ENCODE measurements around the gene ADSL. TPM values are rescaled to one million over a fixed set of nuclear protein-coding genes. Genes with fewer than 3 reads are reported as not detected.

ADSL gene
- total and polyA plus RNA-seq, 8 donors = 17.0 to 167 (median 36.6) TPM

DNA sequence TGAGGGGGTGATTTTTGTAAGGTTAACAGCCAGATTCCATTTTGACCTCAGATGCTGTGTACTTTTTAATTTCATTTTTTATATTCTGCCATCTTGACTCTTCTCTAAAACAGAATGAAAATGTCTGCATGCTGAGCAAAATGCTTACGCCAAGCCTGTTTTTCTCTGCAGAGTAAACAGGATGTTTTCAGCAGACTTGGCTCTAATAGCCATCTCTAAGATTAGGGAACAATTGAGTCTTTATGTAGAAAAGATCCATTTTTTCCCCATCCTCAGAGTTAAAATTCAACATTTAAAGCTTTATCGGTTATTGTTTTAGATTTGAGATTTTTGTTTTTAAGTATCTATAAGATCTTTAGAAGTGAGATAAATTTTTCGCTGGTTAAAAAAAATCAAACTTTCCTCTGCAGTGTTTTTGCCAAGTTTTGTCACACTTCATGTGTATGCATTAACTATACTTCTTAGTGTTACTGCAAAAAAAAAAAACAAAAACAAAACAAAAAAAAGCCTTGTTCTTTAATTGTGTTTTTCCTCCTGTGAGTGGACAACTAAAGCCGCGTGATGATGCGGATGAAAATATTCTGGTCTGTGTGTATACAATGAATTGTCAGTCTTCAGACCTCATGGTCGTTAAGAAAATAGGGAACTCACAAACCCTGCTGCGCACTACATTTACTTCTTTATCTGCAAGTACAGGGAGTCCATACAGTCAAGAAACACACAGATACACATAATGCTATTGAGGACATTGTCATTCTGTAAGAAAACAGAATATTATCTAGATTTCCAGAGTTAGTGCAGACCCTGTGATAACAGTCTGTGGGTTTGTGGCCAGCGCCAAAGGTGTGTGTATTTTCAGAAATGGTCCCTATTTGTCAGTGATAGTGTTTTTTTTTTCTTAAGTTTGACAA lies 17.5 kb upstream of the ADSL start:
- Histone ChIP-seq H3K9me3 (no peaks in the 10 kb centered on the region), H3K27ac (no peak overlapping the region), H3K36me3 (peaks cover 7 to 59% (median 43%) of the 10 kb centered on the region in 4 donors), H3K4me3 (no peak overlapping the region), H3K27me3 (no peaks in the 10 kb centered on the region), H3K4me1 (peaks cover 0 to 20% (median 6%) of the 10 kb centered on the region in 4 donors)
- 64 to 72% (median 68%) methylated on average over 9 of the region's 9 CpGs for WGBS, 5 donors
- no peak for TF ChIP-seq POLR2AphosphoS5 (IDR thresholded peaks at IDR 0.05)
- no peak for TF ChIP-seq POLR2A (IDR thresholded peaks at IDR 0.05)
- no peak for TF ChIP-seq EP300 (IDR thresholded peaks at IDR 0.05)
- TF ChIP-seq, protein P1, sequence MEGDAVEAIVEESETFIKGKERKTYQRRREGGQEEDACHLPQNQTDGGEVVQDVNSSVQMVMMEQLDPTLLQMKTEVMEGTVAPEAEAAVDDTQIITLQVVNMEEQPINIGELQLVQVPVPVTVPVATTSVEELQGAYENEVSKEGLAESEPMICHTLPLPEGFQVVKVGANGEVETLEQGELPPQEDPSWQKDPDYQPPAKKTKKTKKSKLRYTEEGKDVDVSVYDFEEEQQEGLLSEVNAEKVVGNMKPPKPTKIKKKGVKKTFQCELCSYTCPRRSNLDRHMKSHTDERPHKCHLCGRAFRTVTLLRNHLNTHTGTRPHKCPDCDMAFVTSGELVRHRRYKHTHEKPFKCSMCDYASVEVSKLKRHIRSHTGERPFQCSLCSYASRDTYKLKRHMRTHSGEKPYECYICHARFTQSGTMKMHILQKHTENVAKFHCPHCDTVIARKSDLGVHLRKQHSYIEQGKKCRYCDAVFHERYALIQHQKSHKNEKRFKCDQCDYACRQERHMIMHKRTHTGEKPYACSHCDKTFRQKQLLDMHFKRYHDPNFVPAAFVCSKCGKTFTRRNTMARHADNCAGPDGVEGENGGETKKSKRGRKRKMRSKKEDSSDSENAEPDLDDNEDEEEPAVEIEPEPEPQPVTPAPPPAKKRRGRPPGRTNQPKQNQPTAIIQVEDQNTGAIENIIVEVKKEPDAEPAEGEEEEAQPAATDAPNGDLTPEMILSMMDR (IDR thresholded peaks at IDR 0.05) = no peak
- intact Hi-C loops (cut with DNase I; ENCODE audit: low total_unique reads) = no loop called here
- DNase-seq = no peak

DNA sequence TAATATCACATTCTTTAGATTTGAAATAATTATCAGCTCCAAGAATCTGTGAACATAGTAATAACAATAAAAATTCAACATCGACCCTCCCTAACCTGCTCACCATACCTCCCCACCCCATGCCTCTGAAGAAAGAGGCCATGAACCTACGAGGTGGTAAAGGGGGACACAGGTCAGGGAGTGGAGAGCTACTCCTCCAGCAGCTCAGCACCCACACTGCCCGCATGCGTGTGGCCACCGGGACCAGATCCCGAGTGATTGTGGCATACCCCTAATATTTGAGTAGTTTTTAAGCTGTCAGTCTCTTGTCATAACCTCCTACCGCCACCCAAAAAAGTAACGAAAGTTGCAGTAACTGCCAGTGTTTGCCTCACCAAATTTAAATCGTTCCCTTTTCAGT lies 16.8 kb upstream of the ADSL start:
- H3K27ac ChIP-seq = no peak overlapping the region
- intact Hi-C loops (cut with DNase I; ENCODE audit: low total_unique reads) = no loop called here
- no peaks in the 10 kb centered on the region for H3K9me3 ChIP-seq
- WGBS, 5 donors = 71 to 86% (median 76%) methylated on average over 9 of the region's 9 CpGs
- TF ChIP-seq, protein P1 (IDR thresholded peaks at IDR 0.05) = no peak
- no peak for TF ChIP-seq EP300 (IDR thresholded peaks at IDR 0.05)
- no peak for TF ChIP-seq POLR2AphosphoS5 (IDR thresholded peaks at IDR 0.05)
- H3K4me1 ChIP-seq = peaks cover 0 to 15% (median 6%) of the 10 kb centered on the region in 4 donors
- no peak overlapping the region for H3K4me3 ChIP-seq
- no peaks in the 10 kb centered on the region for H3K27me3 ChIP-seq
- H3K36me3 ChIP-seq = peaks cover 7 to 59% (median 38%) of the 10 kb centered on the region in 4 donors
- DNase-seq = no peak

DNA sequence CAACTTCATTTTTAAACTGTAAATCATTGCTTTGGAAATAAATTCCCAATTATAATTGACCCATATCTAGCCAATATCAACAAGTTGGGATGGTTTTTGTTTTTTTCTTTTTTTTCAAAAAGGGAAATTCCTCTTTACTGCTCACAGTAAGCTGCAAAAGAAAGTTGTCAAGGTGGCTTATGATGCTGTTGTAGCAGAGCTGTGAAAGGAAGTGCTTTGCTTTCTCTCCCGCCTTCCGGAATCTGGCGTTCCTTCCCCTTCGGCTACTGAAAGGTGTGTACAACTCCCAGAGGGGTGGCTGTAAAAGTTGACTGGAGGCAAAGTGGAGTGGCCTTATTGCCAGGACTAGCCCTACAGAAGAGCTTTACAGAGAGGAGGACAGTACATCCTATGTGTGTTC lies 16.2 kb upstream of the ADSL start:
- no peaks in the 10 kb centered on the region for H3K9me3 ChIP-seq
- intact Hi-C loops (cut with DNase I; ENCODE audit: low total_unique reads) = no loop called here
- no peak overlapping the region for H3K4me3 ChIP-seq
- peaks cover 0 to 15% (median 6%) of the 10 kb centered on the region in 4 donors for H3K4me1 ChIP-seq
- H3K27me3 ChIP-seq = no peaks in the 10 kb centered on the region
- H3K27ac ChIP-seq = no peak overlapping the region
- TF ChIP-seq EP300 (IDR thresholded peaks at IDR 0.05) (no peak), POLR2A (IDR thresholded peaks at IDR 0.05) (no peak)
- TF ChIP-seq, protein P1 (IDR thresholded peaks at IDR 0.05) = no peak
- DNase-seq = no peak
- WGBS, 5 donors = 82 to 94% (median 87%) methylated on average over 4 of the region's 4 CpGs
- peaks cover 7 to 57% (median 32%) of the 10 kb centered on the region in 4 donors for H3K36me3 ChIP-seq

DNA sequence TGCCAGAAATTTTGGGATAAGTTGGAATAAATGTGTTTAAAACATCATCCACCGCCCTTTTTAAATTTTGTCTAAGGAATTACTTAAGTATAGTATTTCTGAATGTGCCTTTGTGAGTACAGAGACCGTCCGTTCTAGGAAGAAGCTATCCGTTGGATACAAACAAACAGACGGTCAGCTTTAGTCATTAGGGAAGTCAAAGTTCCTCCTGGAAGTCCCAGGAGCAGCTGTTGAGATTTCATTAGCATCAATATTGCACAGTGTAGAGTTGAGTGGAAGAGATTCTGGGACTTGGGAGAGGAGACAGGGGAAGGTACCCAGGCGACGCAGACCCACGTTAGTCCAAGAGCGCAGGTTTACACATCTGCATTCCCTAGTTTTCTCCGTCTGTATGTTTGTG lies 15.7 kb upstream of the ADSL start:
- Histone ChIP-seq H3K4me1 (peaks cover 0 to 15% (median 6%) of the 10 kb centered on the region in 4 donors), H3K4me3 (no peak overlapping the region), H3K27ac (no peak overlapping the region), H3K9me3 (no peaks in the 10 kb centered on the region), H3K27me3 (no peaks in the 10 kb centered on the region), H3K36me3 (peaks cover 2 to 52% (median 27%) of the 10 kb centered on the region in 4 donors)
- no peak for TF ChIP-seq POLR2AphosphoS5 (IDR thresholded peaks at IDR 0.05)
- no peak for TF ChIP-seq EP300 (IDR thresholded peaks at IDR 0.05)
- no peak for TF ChIP-seq POLR2A (IDR thresholded peaks at IDR 0.05)
- TF ChIP-seq, protein P1 (IDR thresholded peaks at IDR 0.05) = no peak
- DNase-seq = no peak
- intact Hi-C loops (cut with DNase I; ENCODE audit: low total_unique reads) = no loop called here
- 76 to 82% (median 77%) methylated on average over 10 of the region's 10 CpGs for WGBS, 5 donors

All from stomach (tissue), 9 donors.